Right cardiac atrium (tissue), 5 donors: ENCODE data around the gene C18orf32. TPM values are rescaled to one million over a fixed set of nuclear protein-coding genes. Genes with fewer than 3 reads are reported as not detected.
"Not testable (repeated sequence)": the region's sequence is repeated elsewhere in the genome, so short reads cannot be mapped to it uniquely, and the experiment has no call there.

Experiments used
- ATAC-seq, 2 donors: fragments of 200-7000 bp; cut with Tn5 transposase; one replicate each; pipeline versions ENCODE4 v1.8.0 to v1.9.1; 2020; ENCODE audit warnings: moderate library complexity in 2 of 2, mild to moderate bottlenecking in 1 of 2
- DNase-seq, 3 donors: peaks; one replicate each; pipeline ENCODE4 v3.0.0-alpha.2; 2020
- H3K27ac ChIP-seq: one replicate; pipeline ENCODE4 v1.5.1; 2013; ENCODE audit warnings: mild to moderate bottlenecking, low read length, control low read depth, moderate library complexity
- H3K27me3 ChIP-seq: one replicate; pipeline ENCODE4 v1.6.1; 2013; ENCODE audit not compliant: control insufficient read depth, insufficient read depth
- H3K4me1 ChIP-seq: one replicate; pipeline ENCODE4 v1.6.1; 2013; ENCODE audit warnings: low read length; ENCODE audit not compliant: control insufficient read depth, insufficient read depth
- H3K4me3 ChIP-seq: one replicate; pipeline ENCODE4 v1.5.1; 2013; ENCODE audit warnings: low read length, control low read depth
- H3K9me3 ChIP-seq: one replicate; pipeline ENCODE4 v1.6.1; 2013; ENCODE audit warnings: low read length; ENCODE audit not compliant: control insufficient read depth
- WGBS: extraction: QIAGEN DNeasy Blood & Tissue Kit; methylation state at CpG from one replicate; pipeline ENCODE4 v1.1.7; 2013; 5-methylcytosine and 5-hydroxymethylcytosine counted together
- intact Hi-C, 4 donors: fragments of 100-400 bp; cut with DNase I; formaldehyde crosslinking; loops; one replicate each; pipeline versions ENCODE4 v1.11.0 to v1.14.0; 2022 to 2023
- long read RNA-seq, 4 donors: library from polyadenylated mRNA; unstranded; transcript quantifications; one replicate each; pipeline ENCODE4 v2.0.0, GENCODE V29; 2020 to 2021
- polyA plus RNA-seq: library from polyadenylated mRNA; stranded (reverse); fragments of 200-250 nt; gene quantifications from one replicate; pipeline ENCODE4 v1.2.3, GENCODE V29; 2013
- total RNA-seq, 4 donors: library from RNA; stranded (reverse); fragmentation: NEBNext Ultra II Directional; extraction: Animal tissue kit (Norgen Biotek cat#: 25700); gene quantifications; one replicate each; pipeline ENCODE4 v1.2.1, GENCODE V29; 2021
- donor health status: healthy with polysubstance abuse.
- donor health status: DM: no; HTN: yes; CAD: no.
- donor health status: DM: no; HTN: no; CAD: no.
- donor health status: DM: no; HTN: yes; CAD: no; lungs with severe emphysema.
- donor health status: DM: yes; HTN: yes; CAD: no.

Gene C18orf32
- 10 to 100 TPM; 64.7 to 79.6 (median 72.8) TPM for total RNA-seq
- 120 TPM for polyA plus RNA-seq
- long read RNA-seq, donor 1, full-length matches to known transcripts = 71 of 78 reads
- long read RNA-seq, donor 1, partial matches to known transcripts = 0 of 78 reads
- long read RNA-seq, donor 1, other reads (novel, unspliced or antisense) = 7 of 78 reads
- long read RNA-seq, donor 2, full-length matches to known transcripts = 41 of 45 reads
- long read RNA-seq, donor 2, partial matches to known transcripts = 2 of 45 reads
- long read RNA-seq, donor 2, other reads (novel, unspliced or antisense) = 2 of 45 reads
- long read RNA-seq, donor 3, full-length matches to known transcripts = 103 of 114 reads
- long read RNA-seq, donor 3, partial matches to known transcripts = 4 of 114 reads
- long read RNA-seq, donor 3, other reads (novel, unspliced or antisense) = 7 of 114 reads
- long read RNA-seq, donor 4, full-length matches to known transcripts = 33 of 41 reads
- long read RNA-seq, donor 4, partial matches to known transcripts = 4 of 41 reads
- long read RNA-seq, donor 4, other reads (novel, unspliced or antisense) = 4 of 41 reads

DNA sequence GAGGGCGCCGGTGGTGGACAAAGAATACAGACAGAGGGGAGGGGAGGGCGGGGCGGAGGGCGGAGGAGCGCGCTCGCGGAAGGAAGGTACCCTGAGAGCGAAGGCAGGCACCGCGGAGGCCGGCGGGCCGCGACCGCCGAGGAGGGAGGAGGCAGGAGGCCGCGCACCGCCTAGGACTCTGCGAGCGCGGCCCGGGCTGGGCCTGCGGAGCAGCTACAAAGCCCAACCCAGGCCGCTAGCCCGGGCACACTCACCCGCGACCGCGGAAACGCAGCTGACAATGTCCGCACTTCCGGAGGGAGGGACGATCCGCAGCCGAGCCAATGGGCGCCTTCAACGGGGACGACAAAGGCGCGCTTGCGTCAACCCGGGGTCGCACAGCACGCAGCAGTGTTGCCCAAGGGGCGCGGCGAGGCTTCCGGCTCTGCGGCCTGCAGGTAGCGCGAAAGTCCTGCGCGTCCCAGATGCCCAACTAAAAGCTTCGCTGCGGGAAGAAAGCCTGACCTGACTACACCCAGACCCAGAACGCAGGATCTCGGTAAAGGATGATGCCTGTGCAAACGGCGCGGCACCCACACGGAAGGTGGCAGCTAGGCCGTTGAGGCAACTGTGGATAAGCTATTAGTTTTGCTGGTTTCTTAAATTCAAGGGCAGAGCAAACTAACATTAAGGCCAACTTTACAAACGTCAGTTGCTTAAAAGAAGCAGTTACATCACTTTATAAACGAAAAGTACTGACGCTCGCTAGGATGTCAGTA lies at the start of gene C18orf32:
TSS of gene C18orf32 (minus strand) at position 282 of the 758 bp plus-strand sequence. CDS start 3,486 bp downstream, outside the sequence.
- 4% methylated on average over 69 of the region's 69 CpGs for WGBS

GRCh38 chr18:49534846-49535601 lies 48.0 kb upstream of the C18orf32 start:
- intact Hi-C loops = no loop called here
- Histone ChIP-seq H3K4me1 (no peaks in the 10 kb centered on the region), H3K27ac (no peak overlapping the region), H3K9me3 (no peaks in the 10 kb centered on the region), H3K4me3 (no peak overlapping the region), H3K27me3 (no peaks in the 10 kb centered on the region)
- DNase-seq (no peak), ATAC-seq (no peak)
- WGBS = 94% methylated on average over 1 of the region's 1 CpG

More for the DNA sequence above, at the start of gene C18orf32:
- DNase-seq = peak; percentile 96 to 98 (median 98)
- peak within 1 kb of the TSS; percentile 80 for H3K4me3 ChIP-seq
- H3K27ac ChIP-seq = peak within 1 kb of the TSS; percentile 88
- peak; percentile 98 to 99 for ATAC-seq
- intact Hi-C loops = no loop called here
- no peaks in the 10 kb centered on the region for H3K9me3 ChIP-seq
- H3K4me1 ChIP-seq = no peaks in the 10 kb centered on the region
- no peaks in the 10 kb centered on the region for H3K27me3 ChIP-seq

DNA sequence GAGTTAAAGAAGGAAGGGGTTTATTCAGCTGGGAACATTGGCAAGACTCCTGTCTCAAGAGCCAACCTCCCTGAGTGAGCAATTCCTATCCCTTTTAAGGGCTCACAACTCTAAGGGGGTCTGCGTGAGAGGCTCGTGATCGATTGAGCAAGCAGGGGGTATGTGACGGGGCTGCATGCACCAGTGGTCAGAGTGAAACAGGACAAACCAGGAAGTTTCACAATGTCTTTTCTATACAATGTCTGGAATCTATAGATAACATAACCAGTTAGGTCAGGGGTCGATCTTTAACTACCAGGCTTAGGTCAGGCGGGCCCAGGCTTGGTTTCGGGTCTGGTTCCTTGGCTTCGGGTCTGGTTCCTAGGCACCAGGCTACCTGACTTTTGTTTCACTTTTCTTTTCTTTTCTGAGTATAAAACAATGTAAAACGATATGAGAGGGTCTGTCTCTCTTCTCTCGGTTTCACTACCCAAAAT lies 44.7 kb upstream of the C18orf32 start:
- no peak overlapping the region for H3K27ac ChIP-seq

DNA sequence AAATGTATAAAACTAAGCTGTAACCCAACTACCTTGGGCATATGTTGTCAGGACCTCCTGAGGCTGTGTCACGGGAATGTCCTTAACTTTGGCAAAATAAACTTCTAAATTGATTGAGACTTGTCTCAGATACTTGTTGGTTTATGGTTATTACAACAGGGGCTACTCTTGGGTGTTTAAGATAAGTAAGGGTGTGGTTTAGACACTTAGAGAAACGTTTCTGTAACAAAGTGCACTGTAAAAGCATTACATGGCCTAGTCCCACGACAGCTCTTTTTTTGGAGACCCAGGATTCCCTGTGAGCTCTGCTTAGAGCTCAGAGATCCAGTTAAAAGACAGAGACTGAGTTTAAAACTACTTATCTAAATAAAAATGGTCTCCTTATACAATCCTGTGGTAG lies 42.6 kb upstream of the C18orf32 start:
- WGBS = 67% methylated on average over 3 of the region's 3 CpGs

More for the DNA sequence above, 44.7 kb upstream of the C18orf32 start:
- ATAC-seq (no peak), DNase-seq (no peak)
- intact Hi-C loops = no loop called here
- H3K9me3 ChIP-seq = no peaks in the 10 kb centered on the region
- no peak overlapping the region for H3K4me3 ChIP-seq
- WGBS = 78% methylated on average over 10 of the region's 10 CpGs
- H3K27me3 ChIP-seq = no peaks in the 10 kb centered on the region
- H3K4me1 ChIP-seq = no peaks in the 10 kb centered on the region

DNA sequence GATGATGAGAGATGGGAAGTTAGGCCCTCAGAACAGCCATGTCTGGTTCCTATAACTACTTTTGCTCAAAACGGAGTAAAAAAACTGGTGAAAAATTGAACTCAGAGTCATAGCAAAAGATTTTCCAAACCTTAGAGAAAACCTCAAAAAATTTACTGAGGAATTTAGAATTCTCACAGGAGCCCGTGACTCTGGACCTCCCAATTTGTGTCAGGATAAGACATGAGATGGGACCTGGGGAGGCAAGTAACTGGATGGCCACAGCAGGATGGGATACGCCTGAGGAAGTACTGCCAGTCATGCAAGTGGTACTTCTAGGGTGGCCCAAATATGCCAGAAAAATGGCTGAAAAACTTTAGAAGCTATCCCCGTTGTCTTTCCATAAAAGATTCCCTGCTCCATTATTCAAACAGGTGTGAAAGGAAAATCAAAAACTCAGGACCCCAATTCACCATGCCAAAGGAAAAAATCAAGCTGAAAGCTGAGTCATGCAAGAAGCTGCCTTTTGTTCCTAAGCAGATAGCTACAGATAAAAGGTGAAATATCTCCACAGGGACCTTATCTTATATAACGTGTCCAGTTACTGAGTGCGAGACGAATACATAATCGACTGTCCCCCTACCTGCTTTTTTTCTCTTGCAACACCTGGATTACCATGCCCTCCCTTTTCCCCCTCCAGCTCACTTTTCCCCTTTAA lies 40.7 kb upstream of the C18orf32 start:
- H3K9me3 ChIP-seq = no peaks in the 10 kb centered on the region
- H3K27me3 ChIP-seq = no peaks in the 10 kb centered on the region
- no peak overlapping the region for H3K4me3 ChIP-seq
- 38% methylated on average over 8 of the region's 8 CpGs for WGBS
- H3K27ac ChIP-seq = no peak overlapping the region
- no peaks in the 10 kb centered on the region for H3K4me1 ChIP-seq
- no peak for ATAC-seq
- DNase-seq = no peak
- intact Hi-C loops = no loop called here

More for the DNA sequence above, 42.6 kb upstream of the C18orf32 start:
- intact Hi-C loops = no loop called here
- Histone ChIP-seq H3K4me1 (no peaks in the 10 kb centered on the region), H3K27me3 (no peaks in the 10 kb centered on the region), H3K4me3 (no peak overlapping the region), H3K9me3 (no peaks in the 10 kb centered on the region), H3K27ac (no peak overlapping the region)
- DNase-seq = no peak
- no peak for ATAC-seq

DNA sequence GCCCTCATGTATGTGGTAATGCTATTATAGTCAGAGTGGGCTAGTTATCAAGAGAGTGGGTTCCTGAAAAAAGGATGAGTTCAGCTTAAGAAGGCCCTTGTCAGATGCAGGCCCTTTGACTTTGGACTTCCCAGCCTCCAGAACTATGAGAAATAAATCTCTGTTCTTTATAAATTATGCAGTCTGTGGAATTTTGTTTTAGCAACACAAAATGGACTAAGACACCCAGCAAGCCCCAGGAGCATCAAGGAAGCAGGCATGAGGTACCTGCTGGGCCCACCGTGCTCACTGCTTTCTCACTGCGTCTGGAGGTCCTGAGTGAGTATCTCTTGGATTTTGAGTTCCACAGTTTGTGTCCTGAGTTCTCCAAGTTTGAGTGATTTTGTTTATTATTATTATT lies 38.9 kb upstream of the C18orf32 start:
- Histone ChIP-seq H3K27me3 (no peaks in the 10 kb centered on the region), H3K27ac (no peak overlapping the region), H3K4me1 (no peaks in the 10 kb centered on the region), H3K4me3 (no peak overlapping the region), H3K9me3 (no peaks in the 10 kb centered on the region)
- no peak for DNase-seq
- no peak for ATAC-seq
- 98% methylated on average over 2 of the region's 2 CpGs for WGBS
- intact Hi-C loops = no loop called here

- DNase-seq = no peak
- intact Hi-C loops = no loop called here
- 96% methylated on average over 2 of the region's 2 CpGs for WGBS
- H3K4me3 ChIP-seq = no peak overlapping the region
- no peak for ATAC-seq
- H3K27me3 ChIP-seq = no peaks in the 10 kb centered on the region
- no peak overlapping the region for H3K27ac ChIP-seq
- H3K9me3 ChIP-seq = no peaks in the 10 kb centered on the region
- H3K4me1 ChIP-seq = no peaks in the 10 kb centered on the region
Observed at GRCh38 chr18:49524951-49525350, 37.9 kb upstream of the C18orf32 start.

- 56% methylated on average over 2 of the region's 2 CpGs for WGBS
- Histone ChIP-seq H3K4me1 (no peaks in the 10 kb centered on the region), H3K9me3 (no peaks in the 10 kb centered on the region), H3K27me3 (no peaks in the 10 kb centered on the region), H3K27ac (no peak overlapping the region), H3K4me3 (no peak overlapping the region)
- ATAC-seq (peak in 1 of 2 donors; percentile 75), DNase-seq (no peak)
- intact Hi-C loops = no loop called here
Observed at GRCh38 chr18:49524349-49524748, 37.3 kb upstream of the C18orf32 start.

DNA sequence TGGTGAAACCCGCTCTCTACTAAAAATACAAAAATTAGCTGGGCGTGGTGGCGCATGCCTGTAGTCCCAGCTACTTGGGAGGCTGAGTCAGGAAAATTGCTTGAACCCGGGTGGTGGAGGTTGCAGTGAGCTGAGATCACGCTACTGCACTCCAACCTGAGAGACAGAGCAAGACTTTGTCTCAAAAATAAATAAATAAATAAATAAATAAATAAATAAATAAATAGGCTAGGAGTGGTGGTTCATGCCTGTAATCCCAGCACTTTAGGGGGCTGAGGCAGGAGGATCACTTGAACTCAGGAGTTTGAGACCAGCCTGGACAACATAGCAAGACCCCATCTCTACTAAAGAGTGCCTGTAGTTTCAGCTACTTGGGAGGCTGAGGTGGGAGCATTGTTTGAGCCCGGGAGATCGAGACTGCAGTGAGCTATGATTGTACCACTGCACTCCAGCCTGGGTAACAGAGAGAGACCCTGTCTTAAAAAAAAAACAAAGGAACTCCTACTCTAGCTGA lies 36.6 kb upstream of the C18orf32 start:
- DNase-seq, H3K4me1 ChIP-seq, intact Hi-C loops, H3K4me3 ChIP-seq, H3K9me3 ChIP-seq, H3K27ac ChIP-seq, ATAC-seq, H3K27me3 ChIP-seq: not testable (repeated sequence)
- WGBS = 94% methylated on average over 7 of the region's 7 CpGs

DNA sequence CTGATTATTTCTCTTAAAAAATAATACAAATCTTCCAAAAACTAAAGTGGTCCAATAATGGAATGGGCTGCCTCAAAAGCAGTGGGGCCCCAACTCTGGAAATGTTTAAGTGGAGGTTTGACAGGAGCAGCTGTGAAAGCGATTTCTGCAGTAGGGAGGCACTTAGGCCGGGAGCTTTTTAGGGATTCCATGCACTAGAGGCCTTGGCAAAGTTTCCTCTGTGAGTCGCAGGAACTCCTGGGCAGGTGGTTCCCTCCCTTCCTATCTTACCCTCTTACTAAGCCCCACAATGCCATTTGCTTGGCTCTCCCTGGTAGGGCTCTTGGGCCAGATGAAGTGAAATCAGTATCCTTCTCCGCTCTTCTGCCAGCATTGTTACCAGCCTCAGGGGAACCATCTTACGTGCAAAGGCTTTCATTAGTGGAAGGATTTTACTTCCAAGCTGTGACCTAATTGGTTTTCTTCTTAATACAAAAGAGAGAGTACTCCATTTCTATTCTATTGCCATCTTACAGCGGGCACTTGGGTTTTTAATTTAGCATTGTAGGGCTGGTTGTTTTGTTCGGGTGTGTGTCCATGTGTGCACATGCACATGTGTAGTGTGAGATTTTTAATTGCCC lies 34.3 kb upstream of the C18orf32 start:
- Histone ChIP-seq H3K9me3 (no peaks in the 10 kb centered on the region), H3K4me3 (no peak overlapping the region), H3K4me1 (no peaks in the 10 kb centered on the region), H3K27ac (no peak overlapping the region), H3K27me3 (no peaks in the 10 kb centered on the region)
- intact Hi-C loops = no loop called here
- ATAC-seq (no peak), DNase-seq (no peak)
- 71% methylated on average over 7 of the region's 7 CpGs for WGBS
